ENCODE measurements around the gene KCNK1.

The KCNK1 gene

DNA sequence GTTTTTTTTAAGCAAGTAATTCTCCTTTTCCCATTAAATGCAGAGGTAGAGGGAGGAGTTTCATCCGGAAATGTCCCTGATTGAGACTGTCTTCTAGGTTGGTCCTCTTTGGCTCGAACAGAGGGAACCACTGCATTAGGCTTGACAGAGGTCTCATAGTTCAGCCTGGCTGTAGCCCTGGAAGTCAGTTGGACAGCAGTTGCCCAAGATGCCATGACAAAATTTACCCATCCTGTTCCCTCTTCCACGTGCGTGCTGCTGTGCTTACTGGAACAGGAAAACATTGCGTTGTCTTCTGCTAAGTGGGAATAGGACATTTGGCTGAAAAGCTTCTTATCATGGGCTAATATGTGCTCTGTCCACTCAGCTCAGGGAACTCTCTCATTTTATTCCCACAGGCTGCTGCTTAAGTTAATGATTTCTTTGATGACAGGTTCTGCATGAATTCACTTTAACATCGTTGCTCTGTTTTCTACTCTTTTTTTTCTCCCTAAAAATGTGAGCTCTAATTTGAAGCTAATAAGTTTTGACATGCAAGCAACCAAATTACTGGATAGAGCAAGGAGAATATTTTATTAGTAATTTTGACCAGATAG is 18.0 kb downstream of the KCNK1 start:
- no peaks in the 10 kb centered on the region for H4K20me1 ChIP-seq (ENCODE audit: insufficient read depth, low read length)
- H3K79me2 ChIP-seq (ENCODE audit: low read length): no peaks in the 10 kb centered on the region
- H3K27ac ChIP-seq (ENCODE audit: low read length): no peak overlapping the region
- TF ChIP-seq EZH2 (optimal IDR thresholded peaks at IDR 0.05; ENCODE audit: low read depth, low read length) (no peak), CTCF (IDR thresholded peaks at IDR 0.05; ENCODE audit: low read length) (no peak)
- no peaks in the 10 kb centered on the region for H3K36me3 ChIP-seq (replicated peaks; ENCODE audit: insufficient read depth, low read length)
- H2AFZ ChIP-seq (ENCODE audit: low read length): no peak overlapping the region
- H3K27me3 ChIP-seq (replicated peaks; ENCODE audit: insufficient read depth, low read length): no peaks in the 10 kb centered on the region
- no peaks in the 10 kb centered on the region for H3K9me3 ChIP-seq (replicated peaks; ENCODE audit: insufficient read depth, low read length)
- H3F3A ChIP-seq (ENCODE audit: insufficient read depth, low read length): peaks cover 4% of the 10 kb centered on the region; the same call in 1 of the 2 replicates
- no peak overlapping the region for H3K4me3 ChIP-seq (ENCODE audit: low read length)
- no peak overlapping the region for H3K4me2 ChIP-seq (ENCODE audit: low read depth, low read length)
- H3K9me2 ChIP-seq (replicated peaks; ENCODE audit: insufficient read depth, low read length): no peaks in the 10 kb centered on the region
- H3K9ac ChIP-seq (ENCODE audit: low read length): no peak overlapping the region
- H3K4me1 ChIP-seq (ENCODE audit: low read length): peaks cover 7% of the 10 kb centered on the region
- no peak for DNase-seq

DNA sequence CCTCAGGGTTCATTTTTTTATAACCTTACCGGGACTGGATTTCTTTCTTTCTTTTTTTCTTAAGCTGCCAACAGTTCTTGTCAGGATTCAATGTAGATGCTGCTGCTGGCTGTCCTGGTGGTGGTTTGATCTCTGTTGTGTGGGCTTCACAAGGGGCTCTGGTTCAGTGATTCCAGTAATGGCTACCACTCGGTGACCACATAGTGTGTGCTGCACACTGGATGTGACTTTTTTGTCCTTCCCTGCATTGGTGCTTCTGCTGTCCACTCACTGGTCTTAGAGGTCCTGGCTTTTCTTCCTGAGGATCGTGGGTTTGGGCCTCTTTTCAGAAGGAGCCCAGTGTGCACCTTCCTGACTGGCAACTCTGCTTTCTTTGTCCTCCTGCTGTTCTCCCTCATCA is 18.5 kb downstream of the KCNK1 start:
- Histone ChIP-seq H3K4me2 (ENCODE audit: low read depth, low read length) (no peak overlapping the region), H3F3A (ENCODE audit: insufficient read depth, low read length) (peaks cover 4% of the 10 kb centered on the region; the same call in 1 of the 2 replicates), H3K27ac (ENCODE audit: low read length) (no peak overlapping the region), H4K20me1 (ENCODE audit: insufficient read depth, low read length) (no peaks in the 10 kb centered on the region), H3K79me2 (ENCODE audit: low read length) (no peaks in the 10 kb centered on the region), H2AFZ (ENCODE audit: low read length) (no peak overlapping the region), H3K9ac (ENCODE audit: low read length) (no peak overlapping the region), H3K9me2 (replicated peaks; ENCODE audit: insufficient read depth, low read length) (no peaks in the 10 kb centered on the region), H3K27me3 (replicated peaks; ENCODE audit: insufficient read depth, low read length) (no peaks in the 10 kb centered on the region), H3K4me1 (ENCODE audit: low read length) (peaks cover 4% of the 10 kb centered on the region), H3K36me3 (replicated peaks; ENCODE audit: insufficient read depth, low read length) (no peaks in the 10 kb centered on the region), H3K9me3 (replicated peaks; ENCODE audit: insufficient read depth, low read length) (no peaks in the 10 kb centered on the region), H3K4me3 (ENCODE audit: low read length) (no peak overlapping the region)
- no peak for TF ChIP-seq EZH2phosphoT487 (IDR thresholded peaks at IDR 0.05; ENCODE audit: low read length)
- no peak for TF ChIP-seq EZH2 (optimal IDR thresholded peaks at IDR 0.05; ENCODE audit: low read depth, low read length)
- TF ChIP-seq CTCF (IDR thresholded peaks at IDR 0.05; ENCODE audit: low read length): no peak
- DNase-seq: no peak

- Histone ChIP-seq H2AFZ (ENCODE audit: low read length) (no peak overlapping the region), H3K9me3 (replicated peaks; ENCODE audit: insufficient read depth, low read length) (no peaks in the 10 kb centered on the region), H3K36me3 (replicated peaks; ENCODE audit: insufficient read depth, low read length) (no peaks in the 10 kb centered on the region), H3K9ac (ENCODE audit: low read length) (no peak overlapping the region), H3K79me2 (ENCODE audit: low read length) (no peaks in the 10 kb centered on the region), H3K4me3 (ENCODE audit: low read length) (no peak overlapping the region), H3F3A (ENCODE audit: insufficient read depth, low read length) (no peaks in the 10 kb centered on the region), H3K9me2 (replicated peaks; ENCODE audit: insufficient read depth, low read length) (no peaks in the 10 kb centered on the region), H4K20me1 (ENCODE audit: insufficient read depth, low read length) (no peaks in the 10 kb centered on the region), H3K4me1 (ENCODE audit: low read length) (no peaks in the 10 kb centered on the region), H3K27me3 (replicated peaks; ENCODE audit: insufficient read depth, low read length) (no peaks in the 10 kb centered on the region), H3K4me2 (ENCODE audit: low read depth, low read length) (no peak overlapping the region), H3K27ac (ENCODE audit: low read length) (no peak overlapping the region)
- TF ChIP-seq CTCF (IDR thresholded peaks at IDR 0.05; ENCODE audit: low read length): no peak
- no peak for TF ChIP-seq EZH2phosphoT487 (IDR thresholded peaks at IDR 0.05; ENCODE audit: low read length)
- TF ChIP-seq EZH2 (optimal IDR thresholded peaks at IDR 0.05; ENCODE audit: low read depth, low read length): no peak
- DNase-seq: no peak
Measured at GRCh38 chr1:233635765-233636502, 22.0 kb downstream of the KCNK1 start.

Data from MM.1S (cell line).